ENCODE data around the gene CRYL1. TPM values are rescaled to one million over a fixed set of nuclear protein-coding genes. Genes with fewer than 3 reads are reported as not detected.

Gene CRYL1
- total and polyA plus RNA-seq, 2 of the 13 experiments (the other 11 are each of a cell fraction or from before 2014, with no cell fraction given): 57.2 to 115 TPM

DNA sequence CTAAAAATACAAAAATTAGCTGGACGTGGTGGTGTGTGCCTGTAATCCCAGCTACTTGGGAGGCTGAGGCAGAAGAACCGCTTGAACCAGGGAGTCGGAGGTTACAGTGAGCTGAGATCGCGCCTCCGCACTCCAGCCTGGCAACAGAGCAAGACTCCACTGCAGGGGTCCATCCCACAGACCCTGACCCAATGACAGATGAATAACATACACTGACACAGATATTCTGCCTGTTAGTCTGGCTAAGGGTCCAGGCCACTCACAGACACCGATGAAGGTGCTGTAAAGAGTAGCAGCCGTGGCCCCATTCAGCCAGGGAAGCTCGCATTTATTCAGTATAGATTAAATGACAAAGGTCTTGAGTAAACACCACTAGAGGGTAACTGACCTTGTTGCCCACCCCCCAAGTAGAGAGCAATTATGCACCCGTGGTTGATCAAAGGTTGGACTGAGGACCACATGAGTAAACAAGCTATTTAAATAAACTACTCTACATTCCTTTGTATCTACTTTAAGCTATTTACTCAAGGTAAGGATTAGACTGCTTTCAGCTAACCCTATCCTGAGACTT, 8.5 kb upstream of the CRYL1 start (continued):
- TF ChIP-seq, protein P1, sequence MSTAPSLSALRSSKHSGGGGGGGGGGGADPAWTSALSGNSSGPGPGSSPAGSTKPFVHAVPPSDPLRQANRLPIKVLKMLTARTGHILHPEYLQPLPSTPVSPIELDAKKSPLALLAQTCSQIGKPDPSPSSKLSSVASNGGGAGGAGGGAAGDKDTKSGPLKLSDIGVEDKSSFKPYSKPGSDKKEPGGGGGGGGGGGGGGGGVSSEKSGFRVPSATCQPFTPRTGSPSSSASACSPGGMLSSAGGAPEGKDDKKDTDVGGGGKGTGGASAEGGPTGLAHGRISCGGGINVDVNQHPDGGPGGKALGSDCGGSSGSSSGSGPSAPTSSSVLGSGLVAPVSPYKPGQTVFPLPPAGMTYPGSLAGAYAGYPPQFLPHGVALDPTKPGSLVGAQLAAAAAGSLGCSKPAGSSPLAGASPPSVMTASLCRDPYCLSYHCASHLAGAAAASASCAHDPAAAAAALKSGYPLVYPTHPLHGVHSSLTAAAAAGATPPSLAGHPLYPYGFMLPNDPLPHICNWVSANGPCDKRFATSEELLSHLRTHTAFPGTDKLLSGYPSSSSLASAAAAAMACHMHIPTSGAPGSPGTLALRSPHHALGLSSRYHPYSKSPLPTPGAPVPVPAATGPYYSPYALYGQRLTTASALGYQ (CRISPR knock-in tag; IDR thresholded peaks at IDR 0.05): 0 out of 2 replicates have a peak, but pooled peaks have one; percentile 30
- TF ChIP-seq ZBTB7A (CRISPR knock-in tag; IDR thresholded peaks at IDR 0.05): peak; percentile 62; the same call in 1 of the 2 replicates
- peak; percentile 86 for TF ChIP-seq ZMYM4 (CRISPR knock-in tag; IDR thresholded peaks at IDR 0.05)
- TF ChIP-seq ZNF251 (CRISPR knock-in tag; IDR thresholded peaks at IDR 0.05): no peak
- TF ChIP-seq KDM5B (CRISPR knock-in tag; IDR thresholded peaks at IDR 0.05; ENCODE audit: borderline replicate concordance): no peak
- TF ChIP-seq SP5 (CRISPR knock-in tag; IDR thresholded peaks at IDR 0.05; ENCODE audit: borderline replicate concordance, low read depth): peak; percentile 49; the same call in 1 of the 2 replicates
- peak; percentile 74; the same call in 1 of the 2 replicates for TF ChIP-seq FOXA1 (IDR thresholded peaks at IDR 0.05)
- TF ChIP-seq FOXA1 (CRISPR knock-in tag; IDR thresholded peaks at IDR 0.05): peak; percentile 85
- no peak for TF ChIP-seq ZNF780A (CRISPR knock-in tag; IDR thresholded peaks at IDR 0.05)
- no peak for TF ChIP-seq PHF21A (CRISPR knock-in tag; IDR thresholded peaks at IDR 0.05)
- no peak for TF ChIP-seq ARNT (IDR thresholded peaks at IDR 0.05)
- no peak for TF ChIP-seq ZNF296 (CRISPR knock-in tag; conservative IDR thresholded peaks at IDR 0.05)
- no peak; the same call in 1 of the 2 replicates for TF ChIP-seq RXRB (CRISPR knock-in tag; IDR thresholded peaks at IDR 0.05; ENCODE audit: borderline replicate concordance)
- TF ChIP-seq, protein P2, sequence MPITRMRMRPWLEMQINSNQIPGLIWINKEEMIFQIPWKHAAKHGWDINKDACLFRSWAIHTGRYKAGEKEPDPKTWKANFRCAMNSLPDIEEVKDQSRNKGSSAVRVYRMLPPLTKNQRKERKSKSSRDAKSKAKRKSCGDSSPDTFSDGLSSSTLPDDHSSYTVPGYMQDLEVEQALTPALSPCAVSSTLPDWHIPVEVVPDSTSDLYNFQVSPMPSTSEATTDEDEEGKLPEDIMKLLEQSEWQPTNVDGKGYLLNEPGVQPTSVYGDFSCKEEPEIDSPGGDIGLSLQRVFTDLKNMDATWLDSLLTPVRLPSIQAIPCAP (CRISPR knock-in tag; IDR thresholded peaks at IDR 0.05; ENCODE audit: low read depth): no peak
- TF ChIP-seq ZNF782 (CRISPR knock-in tag; IDR thresholded peaks at IDR 0.05; ENCODE audit: borderline replicate concordance): no peak
- TF ChIP-seq, protein P3, sequence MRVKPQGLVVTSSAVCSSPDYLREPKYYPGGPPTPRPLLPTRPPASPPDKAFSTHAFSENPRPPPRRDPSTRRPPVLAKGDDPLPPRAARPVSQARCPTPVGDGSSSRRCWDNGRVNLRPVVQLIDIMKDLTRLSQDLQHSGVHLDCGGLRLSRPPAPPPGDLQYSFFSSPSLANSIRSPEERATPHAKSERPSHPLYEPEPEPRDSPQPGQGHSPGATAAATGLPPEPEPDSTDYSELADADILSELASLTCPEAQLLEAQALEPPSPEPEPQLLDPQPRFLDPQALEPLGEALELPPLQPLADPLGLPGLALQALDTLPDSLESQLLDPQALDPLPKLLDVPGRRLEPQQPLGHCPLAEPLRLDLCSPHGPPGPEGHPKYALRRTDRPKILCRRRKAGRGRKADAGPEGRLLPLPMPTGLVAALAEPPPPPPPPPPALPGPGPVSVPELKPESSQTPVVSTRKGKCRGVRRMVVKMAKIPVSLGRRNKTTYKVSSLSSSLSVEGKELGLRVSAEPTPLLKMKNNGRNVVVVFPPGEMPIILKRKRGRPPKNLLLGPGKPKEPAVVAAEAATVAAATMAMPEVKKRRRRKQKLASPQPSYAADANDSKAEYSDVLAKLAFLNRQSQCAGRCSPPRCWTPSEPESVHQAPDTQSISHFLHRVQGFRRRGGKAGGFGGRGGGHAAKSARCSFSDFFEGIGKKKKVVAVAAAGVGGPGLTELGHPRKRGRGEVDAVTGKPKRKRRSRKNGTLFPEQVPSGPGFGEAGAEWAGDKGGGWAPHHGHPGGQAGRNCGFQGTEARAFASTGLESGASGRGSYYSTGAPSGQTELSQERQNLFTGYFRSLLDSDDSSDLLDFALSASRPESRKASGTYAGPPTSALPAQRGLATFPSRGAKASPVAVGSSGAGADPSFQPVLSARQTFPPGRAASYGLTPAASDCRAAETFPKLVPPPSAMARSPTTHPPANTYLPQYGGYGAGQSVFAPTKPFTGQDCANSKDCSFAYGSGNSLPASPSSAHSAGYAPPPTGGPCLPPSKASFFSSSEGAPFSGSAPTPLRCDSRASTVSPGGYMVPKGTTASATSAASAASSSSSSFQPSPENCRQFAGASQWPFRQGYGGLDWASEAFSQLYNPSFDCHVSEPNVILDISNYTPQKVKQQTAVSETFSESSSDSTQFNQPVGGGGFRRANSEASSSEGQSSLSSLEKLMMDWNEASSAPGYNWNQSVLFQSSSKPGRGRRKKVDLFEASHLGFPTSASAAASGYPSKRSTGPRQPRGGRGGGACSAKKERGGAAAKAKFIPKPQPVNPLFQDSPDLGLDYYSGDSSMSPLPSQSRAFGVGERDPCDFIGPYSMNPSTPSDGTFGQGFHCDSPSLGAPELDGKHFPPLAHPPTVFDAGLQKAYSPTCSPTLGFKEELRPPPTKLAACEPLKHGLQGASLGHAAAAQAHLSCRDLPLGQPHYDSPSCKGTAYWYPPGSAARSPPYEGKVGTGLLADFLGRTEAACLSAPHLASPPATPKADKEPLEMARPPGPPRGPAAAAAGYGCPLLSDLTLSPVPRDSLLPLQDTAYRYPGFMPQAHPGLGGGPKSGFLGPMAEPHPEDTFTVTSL (CRISPR knock-in tag; IDR thresholded peaks at IDR 0.05; ENCODE audit: borderline replicate concordance): peak; percentile 43; the same call in 1 of the 2 replicates
- TF ChIP-seq, protein P4, sequence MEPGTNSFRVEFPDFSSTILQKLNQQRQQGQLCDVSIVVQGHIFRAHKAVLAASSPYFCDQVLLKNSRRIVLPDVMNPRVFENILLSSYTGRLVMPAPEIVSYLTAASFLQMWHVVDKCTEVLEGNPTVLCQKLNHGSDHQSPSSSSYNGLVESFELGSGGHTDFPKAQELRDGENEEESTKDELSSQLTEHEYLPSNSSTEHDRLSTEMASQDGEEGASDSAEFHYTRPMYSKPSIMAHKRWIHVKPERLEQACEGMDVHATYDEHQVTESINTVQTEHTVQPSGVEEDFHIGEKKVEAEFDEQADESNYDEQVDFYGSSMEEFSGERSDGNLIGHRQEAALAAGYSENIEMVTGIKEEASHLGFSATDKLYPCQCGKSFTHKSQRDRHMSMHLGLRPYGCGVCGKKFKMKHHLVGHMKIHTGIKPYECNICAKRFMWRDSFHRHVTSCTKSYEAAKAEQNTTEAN (CRISPR knock-in tag; conservative IDR thresholded peaks at IDR 0.05): no peak
- no peak for TF ChIP-seq ZIK1 (CRISPR knock-in tag; IDR thresholded peaks at IDR 0.05; ENCODE audit: borderline replicate concordance, low read depth)
- TF ChIP-seq, protein P5, sequence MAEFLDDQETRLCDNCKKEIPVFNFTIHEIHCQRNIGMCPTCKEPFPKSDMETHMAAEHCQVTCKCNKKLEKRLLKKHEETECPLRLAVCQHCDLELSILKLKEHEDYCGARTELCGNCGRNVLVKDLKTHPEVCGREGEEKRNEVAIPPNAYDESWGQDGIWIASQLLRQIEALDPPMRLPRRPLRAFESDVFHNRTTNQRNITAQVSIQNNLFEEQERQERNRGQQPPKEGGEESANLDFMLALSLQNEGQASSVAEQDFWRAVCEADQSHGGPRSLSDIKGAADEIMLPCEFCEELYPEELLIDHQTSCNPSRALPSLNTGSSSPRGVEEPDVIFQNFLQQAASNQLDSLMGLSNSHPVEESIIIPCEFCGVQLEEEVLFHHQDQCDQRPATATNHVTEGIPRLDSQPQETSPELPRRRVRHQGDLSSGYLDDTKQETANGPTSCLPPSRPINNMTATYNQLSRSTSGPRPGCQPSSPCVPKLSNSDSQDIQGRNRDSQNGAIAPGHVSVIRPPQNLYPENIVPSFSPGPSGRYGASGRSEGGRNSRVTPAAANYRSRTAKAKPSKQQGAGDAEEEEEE (CRISPR knock-in tag; IDR thresholded peaks at IDR 0.05; ENCODE audit: borderline replicate concordance): no peak

Data from HepG2 (cell line).